ENCODE results near the gene TRAF1.

The TRAF1 gene

DNA sequence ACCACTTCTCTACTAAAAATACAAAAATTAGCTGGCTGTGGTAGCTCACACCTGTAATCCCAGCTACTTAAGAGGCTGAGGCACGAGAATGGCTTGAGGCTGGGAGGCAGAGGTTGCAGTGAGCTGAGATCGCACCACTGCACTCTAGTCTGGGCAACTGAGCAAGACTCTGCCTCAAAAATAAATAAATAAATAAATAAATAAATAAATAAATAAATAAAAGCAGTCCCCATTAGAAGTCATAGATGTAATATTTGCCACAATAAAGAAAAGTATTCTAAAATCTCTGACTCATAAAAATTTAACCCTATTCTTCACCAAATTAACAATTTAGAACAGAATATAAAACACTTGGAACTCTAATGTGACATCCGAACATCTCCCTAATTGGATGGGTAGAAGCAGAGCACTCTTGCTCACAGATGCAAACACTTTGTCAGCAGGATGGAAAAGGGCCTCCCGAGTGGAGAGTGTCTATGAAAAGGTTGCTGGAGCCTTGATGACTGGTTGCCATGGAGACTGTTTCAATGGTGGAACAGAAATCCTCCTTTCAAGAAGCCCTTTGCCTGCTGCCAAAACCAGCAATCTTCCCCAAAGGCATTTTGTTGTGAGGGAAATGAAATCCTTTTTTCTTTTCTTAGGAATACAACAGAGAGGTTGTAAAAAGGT lies 38.9 kb upstream of the TRAF1 start:
- peak in 1 of 2 donors; percentile 67 for DNase-seq (ENCODE audit: low read depth in 2 of 2)
- TF ChIP-seq, protein P1, sequence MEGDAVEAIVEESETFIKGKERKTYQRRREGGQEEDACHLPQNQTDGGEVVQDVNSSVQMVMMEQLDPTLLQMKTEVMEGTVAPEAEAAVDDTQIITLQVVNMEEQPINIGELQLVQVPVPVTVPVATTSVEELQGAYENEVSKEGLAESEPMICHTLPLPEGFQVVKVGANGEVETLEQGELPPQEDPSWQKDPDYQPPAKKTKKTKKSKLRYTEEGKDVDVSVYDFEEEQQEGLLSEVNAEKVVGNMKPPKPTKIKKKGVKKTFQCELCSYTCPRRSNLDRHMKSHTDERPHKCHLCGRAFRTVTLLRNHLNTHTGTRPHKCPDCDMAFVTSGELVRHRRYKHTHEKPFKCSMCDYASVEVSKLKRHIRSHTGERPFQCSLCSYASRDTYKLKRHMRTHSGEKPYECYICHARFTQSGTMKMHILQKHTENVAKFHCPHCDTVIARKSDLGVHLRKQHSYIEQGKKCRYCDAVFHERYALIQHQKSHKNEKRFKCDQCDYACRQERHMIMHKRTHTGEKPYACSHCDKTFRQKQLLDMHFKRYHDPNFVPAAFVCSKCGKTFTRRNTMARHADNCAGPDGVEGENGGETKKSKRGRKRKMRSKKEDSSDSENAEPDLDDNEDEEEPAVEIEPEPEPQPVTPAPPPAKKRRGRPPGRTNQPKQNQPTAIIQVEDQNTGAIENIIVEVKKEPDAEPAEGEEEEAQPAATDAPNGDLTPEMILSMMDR (IDR thresholded peaks at IDR 0.05; ENCODE audit: low read depth, low read length), result no peak
- H3K4me3 ChIP-seq (replicated peaks in 1 of 2; ENCODE audit: low read depth in 2 of 2, low read length in 2 of 2), result no peak overlapping the region

- TF ChIP-seq, protein P1 (IDR thresholded peaks at IDR 0.05; ENCODE audit: low read depth, low read length), result no peak
- no peak for DNase-seq (ENCODE audit: low read depth in 2 of 2)
- no peak overlapping the region for H3K4me3 ChIP-seq (replicated peaks in 1 of 2; ENCODE audit: low read depth in 2 of 2, low read length in 2 of 2)
Observed at GRCh38 chr9:120961936-120962335, 35.3 kb upstream of the TRAF1 start.

- DNase-seq (ENCODE audit: low read depth in 2 of 2), result no peak
- no peak overlapping the region for H3K4me3 ChIP-seq (replicated peaks in 1 of 2; ENCODE audit: low read depth in 2 of 2, low read length in 2 of 2)
- TF ChIP-seq, protein P1 (IDR thresholded peaks at IDR 0.05; ENCODE audit: low read depth, low read length), result no peak
Observed at GRCh38 chr9:120960001-120960400, 33.4 kb upstream of the TRAF1 start.

- H3K4me3 ChIP-seq (replicated peaks in 1 of 2; ENCODE audit: low read depth in 2 of 2, low read length in 2 of 2), result no peak overlapping the region
- no peak for DNase-seq (ENCODE audit: low read depth in 2 of 2)
- TF ChIP-seq, protein P1 (IDR thresholded peaks at IDR 0.05; ENCODE audit: low read depth, low read length), result no peak
Observed at GRCh38 chr9:120956862-120957261, 30.3 kb upstream of the TRAF1 start.

- DNase-seq (ENCODE audit: low read depth in 2 of 2), result no peak
- H3K4me3 ChIP-seq (replicated peaks in 1 of 2; ENCODE audit: low read depth in 2 of 2, low read length in 2 of 2), result no peak overlapping the region
- TF ChIP-seq, protein P1 (IDR thresholded peaks at IDR 0.05; ENCODE audit: low read depth, low read length), result no peak
Observed at GRCh38 chr9:120951960-120952618, 25.5 kb upstream of the TRAF1 start.

- TF ChIP-seq, protein P1 (IDR thresholded peaks at IDR 0.05; ENCODE audit: low read depth, low read length), result no peak
- no peak overlapping the region for H3K4me3 ChIP-seq (replicated peaks in 1 of 2; ENCODE audit: low read depth in 2 of 2, low read length in 2 of 2)
- DNase-seq (ENCODE audit: low read depth in 2 of 2), result peak in 1 of 2 donors; percentile 22
Observed at GRCh38 chr9:120950421-120951388, 24.1 kb upstream of the TRAF1 start.
